ENCODE data around the gene CHST3.

CHST3 gene

GRCh38 chr10:72056932-72057751, 92.9 kb downstream of the CHST3 start:
- DNase-seq (ENCODE audit: low read depth) = no peak

DNA sequence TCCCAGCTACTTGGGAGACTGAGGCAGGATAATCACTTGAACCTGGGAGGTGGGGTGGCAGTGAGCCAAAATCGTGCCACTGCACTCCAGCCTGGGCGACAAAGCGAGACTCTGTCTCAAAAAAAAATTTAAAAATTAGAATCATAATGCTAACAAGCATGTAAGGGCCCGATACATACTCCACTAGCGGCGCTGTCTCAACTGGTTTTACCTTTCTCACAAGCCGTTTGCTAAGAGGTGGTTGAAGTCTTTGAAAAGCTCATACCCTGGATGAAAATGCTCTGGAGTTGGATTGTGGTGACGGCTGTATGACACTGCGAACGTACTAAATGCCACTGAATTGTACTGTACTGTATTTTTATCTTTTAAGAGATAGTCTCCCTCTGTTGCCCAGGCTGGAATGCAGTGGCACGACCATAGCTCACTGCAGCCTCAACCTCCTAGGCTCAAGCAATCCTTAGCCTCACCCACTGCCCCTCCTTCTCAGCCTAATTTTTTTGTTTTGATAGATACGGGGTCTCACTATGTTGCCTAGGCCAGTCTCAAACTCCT, 94.2 kb downstream of the CHST3 start:
- DNase-seq (ENCODE audit: low read depth) = no peak

GRCh38 chr10:72058989-72059842, 95.0 kb downstream of the CHST3 start:
- no peak for DNase-seq (ENCODE audit: low read depth)

GRCh38 chr10:72059843-72060822, 95.9 kb downstream of the CHST3 start:
- DNase-seq (ENCODE audit: low read depth) = no peak

DNA sequence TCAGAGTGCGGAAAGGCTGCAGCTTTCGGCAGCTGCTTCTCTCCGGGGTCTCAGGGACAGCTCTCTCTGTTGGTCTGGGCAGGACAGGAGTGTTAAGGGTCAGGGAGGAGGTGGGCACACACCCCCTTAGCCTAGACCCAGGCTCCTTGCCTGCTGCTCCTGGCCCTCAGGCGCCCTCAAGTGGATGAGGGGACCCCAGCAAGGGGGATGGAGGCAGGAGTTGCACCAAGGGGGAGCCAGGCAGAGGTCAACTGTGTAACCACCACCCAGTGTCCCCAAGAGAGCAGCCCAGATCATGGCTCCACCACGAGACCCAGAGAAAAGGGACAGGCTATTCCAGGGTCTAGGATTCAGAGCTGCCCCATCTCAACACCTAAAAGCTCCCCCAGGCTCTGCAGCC, 97.3 kb downstream of the CHST3 start:
- no peak for DNase-seq (ENCODE audit: low read depth)

DNA sequence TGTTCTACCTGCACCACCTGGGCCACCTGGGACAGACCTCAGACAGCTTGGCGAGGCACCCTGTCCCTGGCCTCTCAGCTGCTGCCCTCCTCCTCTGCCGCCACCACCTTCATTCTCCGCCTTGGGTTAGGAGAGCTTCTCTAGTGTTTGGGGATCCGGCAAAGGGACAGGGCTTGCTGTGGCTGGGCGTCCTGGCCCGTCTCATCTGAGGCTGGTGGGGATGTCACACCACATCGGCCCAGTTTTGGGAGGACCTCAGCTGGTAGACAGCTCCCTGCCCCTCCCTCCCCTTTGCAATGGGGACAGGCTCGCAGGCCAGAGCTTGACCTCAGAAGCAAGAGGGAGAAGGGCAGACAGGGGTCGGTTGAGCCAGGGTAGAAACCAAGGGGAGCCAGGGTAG, 97.7 kb downstream of the CHST3 start:
- DNase-seq (ENCODE audit: low read depth) = no peak

DNA sequence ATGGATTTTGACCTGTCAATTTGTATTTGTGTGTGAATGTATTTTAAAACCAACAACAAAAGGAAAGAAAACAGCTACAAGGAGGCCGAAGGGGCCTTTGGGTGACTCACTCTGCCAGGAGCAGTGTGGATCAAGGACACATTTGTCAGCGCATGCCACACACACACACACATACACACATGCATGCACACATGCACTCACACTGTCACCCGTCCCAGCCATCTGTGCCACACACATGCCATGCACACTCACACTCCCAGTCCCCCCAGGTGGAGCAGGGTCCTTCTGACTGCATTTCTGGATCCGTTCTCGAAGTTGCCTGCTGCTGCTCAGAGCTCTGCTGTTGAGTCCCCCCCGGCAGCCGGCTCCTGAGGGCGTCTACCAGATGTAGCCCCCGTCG, 98.2 kb downstream of the CHST3 start:
- no peak for DNase-seq (ENCODE audit: low read depth)

All from HS-5 (cell line).